HEK293T (cell line): ENCODE measurements around the gene EGFR.

ENCODE experiments used
- ARNT ChIP-seq: fragments of 450-650 bp; IDR thresholded peaks from 2 replicates; pipeline ENCODE4 v1.6.1; 2017; ENCODE audit warnings: mild to moderate bottlenecking
- CTBP1 ChIP-seq: fragments of 450-650 bp; IDR thresholded peaks from 2 replicates; pipeline ENCODE4 v1.6.1; 2016; ENCODE audit warnings: borderline replicate concordance
- FOXK2 ChIP-seq: fragments of 450-650 bp; IDR thresholded peaks from 2 replicates; pipeline ENCODE4 v1.6.1; 2016; ENCODE audit warnings: mild to moderate bottlenecking
- FOXM1 ChIP-seq: fragments of 450-650 bp; IDR thresholded peaks from 2 replicates; pipeline ENCODE4 v1.6.1; 2017; ENCODE audit warnings: mild to moderate bottlenecking, borderline replicate concordance
- L3MBTL2 ChIP-seq: fragments of 450-650 bp; conservative IDR thresholded peaks from 2 replicates; pipeline ENCODE4 v1.6.1; 2016; ENCODE audit warnings: mild to moderate bottlenecking
- SP1 ChIP-seq: fragments of 450-650 bp; IDR thresholded peaks from 2 replicates; pipeline ENCODE4 v1.6.1; 2017
- SUZ12 ChIP-seq: fragments of 450-650 bp; IDR thresholded peaks from 2 replicates; pipeline ENCODE4 v1.6.1; 2016; ENCODE audit warnings: mild to moderate bottlenecking
- TARDBP ChIP-seq: fragments of 450-650 bp; IDR thresholded peaks from 2 replicates; pipeline ENCODE4 v1.6.1; 2016
- ZNF384 ChIP-seq: fragments of 450-650 bp; IDR thresholded peaks from 2 replicates; pipeline ENCODE4 v1.6.1; 2016
- TF ChIP-seq, protein P1 (sequence below): fragments of 450-650 bp; IDR thresholded peaks from 2 replicates; pipeline ENCODE4 v1.6.1; 2016

DNA sequence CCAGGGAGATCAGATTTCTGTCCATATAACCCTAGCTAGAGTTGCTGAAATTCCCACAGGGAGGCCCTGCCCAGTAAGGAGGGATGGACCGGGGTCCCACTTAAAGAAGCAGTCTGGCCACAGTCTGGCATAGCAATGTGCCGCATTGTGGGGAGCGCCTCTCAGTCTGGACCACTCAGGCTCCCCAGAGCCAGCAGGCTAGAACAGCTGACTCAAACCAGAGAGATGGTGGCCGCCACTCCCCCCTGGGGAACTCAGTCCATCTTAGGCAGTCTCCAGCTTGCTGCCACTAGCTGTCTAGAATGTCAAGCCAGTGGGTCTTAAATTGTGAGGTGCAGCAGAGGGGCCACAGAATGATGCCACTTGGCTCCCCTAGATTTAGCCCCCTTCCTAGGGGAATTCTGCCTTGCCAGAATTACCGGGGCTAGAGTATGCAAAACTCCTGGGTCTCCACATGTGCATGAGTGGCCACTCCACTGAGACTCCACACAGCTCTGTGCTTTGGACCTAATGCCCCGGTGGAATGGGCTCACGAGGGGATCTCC is 213.0 kb downstream of the EGFR start:
- TF ChIP-seq TARDBP (no peak), FOXM1 (no peak), ARNT (no peak), ZNF384 (no peak), FOXK2 (no peak), SP1 (no peak), SUZ12 (no peak), L3MBTL2 (no peak), CTBP1 (no peak)
- TF ChIP-seq, protein P1, sequence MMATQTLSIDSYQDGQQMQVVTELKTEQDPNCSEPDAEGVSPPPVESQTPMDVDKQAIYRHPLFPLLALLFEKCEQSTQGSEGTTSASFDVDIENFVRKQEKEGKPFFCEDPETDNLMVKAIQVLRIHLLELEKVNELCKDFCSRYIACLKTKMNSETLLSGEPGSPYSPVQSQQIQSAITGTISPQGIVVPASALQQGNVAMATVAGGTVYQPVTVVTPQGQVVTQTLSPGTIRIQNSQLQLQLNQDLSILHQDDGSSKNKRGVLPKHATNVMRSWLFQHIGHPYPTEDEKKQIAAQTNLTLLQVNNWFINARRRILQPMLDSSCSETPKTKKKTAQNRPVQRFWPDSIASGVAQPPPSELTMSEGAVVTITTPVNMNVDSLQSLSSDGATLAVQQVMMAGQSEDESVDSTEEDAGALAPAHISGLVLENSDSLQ: no peak
